HEK293 (cell line): Measurements from ENCODE around the gene TXNDC11.

Experiments
- CTCF ChIA-PET: fragments of 350-600 bp; formaldehyde crosslinking; extraction: SDS; loops from one replicate; lab custom pipeline; 2021; ENCODE audit warnings: antibody characterized with exemption; lab: Yijun Ruan, JAX
- POLR2A ChIA-PET: fragments of 300-600 bp; formaldehyde crosslinking; extraction: SDS; loops from one replicate; lab custom pipeline; 2020; ENCODE audit warnings: antibody characterized with exemption, inconsistent platforms; lab: Yijun Ruan, JAX
- H3K27ac ChIP-seq: fragments of 200-500 bp; sonication (Bioruptor generic); 2 replicates; pipeline ENCODE4 v1.5.1; 2014; ENCODE audit warnings: low read depth, low read length, control low read depth, inconsistent platforms; ENCODE audit errors: extremely low read depth
- H3K36me3 ChIP-seq, 2 experiments: fragments of 200-500 bp in 1 of 2; sonication (Bioruptor generic) in 1 of 2; 1 replicate in 1 of 2; 2 replicates in 1 of 2; pipeline ENCODE4 v1.5.1; 2014 to 2017; ENCODE audit warnings: inconsistent platforms in 2 of 2, low read length in 2 of 2; ENCODE audit not compliant: control insufficient read depth in 2 of 2, insufficient read depth in 1 of 2
- H3K4me1 ChIP-seq: fragments of 200-500 bp; sonication (Bioruptor generic); 2 replicates; pipeline ENCODE4 v1.5.1; 2014; ENCODE audit warnings: mild to moderate bottlenecking, low read length, inconsistent platforms; ENCODE audit not compliant: control insufficient read depth, insufficient read depth
- H3K4me3 ChIP-seq: 2 replicates; pipeline ENCODE4 v1.5.1; 2011; ENCODE audit warnings: low read depth, mild to moderate bottlenecking, control low read depth, low read length, moderate library complexity
- H3K9me3 ChIP-seq: fragments of 200-500 bp; sonication (Bioruptor generic); 2 replicates; pipeline ENCODE4 v1.5.1; 2014; ENCODE audit warnings: low read depth, low read length, inconsistent platforms; ENCODE audit not compliant: control insufficient read depth, insufficient read depth
- BCL11B ChIP-seq: fragments of 450-650 bp; formaldehyde crosslinking; IDR thresholded peaks from 2 replicates; pipeline ENCODE4 v1.5.1; 2016; ENCODE audit warnings: low read depth, missing biosample characterization, missing genetic modification characterization
- GLIS1 ChIP-seq: fragments of 450-650 bp; formaldehyde crosslinking; IDR thresholded peaks from 2 replicates; pipeline ENCODE4 v1.5.1; 2016; ENCODE audit warnings: missing biosample characterization, missing genetic modification characterization
- KLF9 ChIP-seq: fragments of 450-650 bp; formaldehyde crosslinking; IDR thresholded peaks from 2 replicates; pipeline ENCODE4 v1.5.1; 2016; ENCODE audit warnings: missing biosample characterization, missing genetic modification characterization, low read depth
- OSR2 ChIP-seq: fragments of 450-650 bp; formaldehyde crosslinking; IDR thresholded peaks from 2 replicates; pipeline ENCODE4 v1.5.1; 2016; ENCODE audit warnings: missing biosample characterization, missing genetic modification characterization
- SCRT1 ChIP-seq: fragments of 450-650 bp; formaldehyde crosslinking; IDR thresholded peaks from 2 replicates; pipeline ENCODE4 v1.5.1; 2016; ENCODE audit warnings: missing biosample characterization, missing genetic modification characterization, borderline replicate concordance
- SCRT2 ChIP-seq: fragments of 450-650 bp; formaldehyde crosslinking; IDR thresholded peaks from 2 replicates; pipeline ENCODE4 v1.5.1; 2016; ENCODE audit warnings: missing biosample characterization, missing genetic modification characterization
- ZNF394 ChIP-seq: fragments of 450-650 bp; formaldehyde crosslinking; IDR thresholded peaks from 2 replicates; pipeline ENCODE4 v1.5.1; 2016; ENCODE audit warnings: missing biosample characterization, missing genetic modification characterization, mild to moderate bottlenecking, moderate library complexity, borderline replicate concordance
- ZNF416 ChIP-seq: fragments of 450-650 bp; formaldehyde crosslinking; IDR thresholded peaks from 2 replicates; pipeline ENCODE4 v1.5.1; 2016; ENCODE audit warnings: missing biosample characterization, missing genetic modification characterization
- ZNF600 ChIP-seq: fragments of 450-650 bp; formaldehyde crosslinking; IDR thresholded peaks from 2 replicates; pipeline ENCODE4 v1.5.1; 2016; ENCODE audit warnings: missing biosample characterization, missing genetic modification characterization
- ZNF768 ChIP-seq: fragments of 450-650 bp; formaldehyde crosslinking; IDR thresholded peaks from 2 replicates; pipeline ENCODE4 v1.5.1; 2018; ENCODE audit warnings: missing biosample characterization, mild to moderate bottlenecking, missing genetic modification characterization
- TF ChIP-seq, protein P1 (sequence below): fragments of 450-650 bp; formaldehyde crosslinking; IDR thresholded peaks from 2 replicates; pipeline ENCODE4 v1.5.1; 2016; ENCODE audit warnings: missing biosample characterization, missing genetic modification characterization
- TF ChIP-seq, protein P2 (sequence below): sonication (generic); formaldehyde crosslinking; IDR thresholded peaks from 2 replicates; pipeline ENCODE4 v1.8.1; 2022; ENCODE audit warnings: mild to moderate bottlenecking, moderate library complexity, missing genetic modification reagents
- TF ChIP-seq, protein P3 (sequence below): fragments of 450-650 bp; formaldehyde crosslinking; IDR thresholded peaks from 2 replicates; pipeline ENCODE4 v1.5.1; 2016; ENCODE audit warnings: missing biosample characterization, missing genetic modification characterization
- TF ChIP-seq, protein P4 (sequence below): fragments of 450-650 bp; formaldehyde crosslinking; IDR thresholded peaks from 2 replicates; pipeline ENCODE4 v1.5.1; 2016; ENCODE audit warnings: missing biosample characterization, missing genetic modification characterization
- TF ChIP-seq, protein P5 (sequence below): fragments of 450-650 bp; formaldehyde crosslinking; IDR thresholded peaks from 2 replicates; pipeline ENCODE4 v1.5.1; 2016; ENCODE audit warnings: missing biosample characterization, missing genetic modification characterization

The TXNDC11 gene

DNA sequence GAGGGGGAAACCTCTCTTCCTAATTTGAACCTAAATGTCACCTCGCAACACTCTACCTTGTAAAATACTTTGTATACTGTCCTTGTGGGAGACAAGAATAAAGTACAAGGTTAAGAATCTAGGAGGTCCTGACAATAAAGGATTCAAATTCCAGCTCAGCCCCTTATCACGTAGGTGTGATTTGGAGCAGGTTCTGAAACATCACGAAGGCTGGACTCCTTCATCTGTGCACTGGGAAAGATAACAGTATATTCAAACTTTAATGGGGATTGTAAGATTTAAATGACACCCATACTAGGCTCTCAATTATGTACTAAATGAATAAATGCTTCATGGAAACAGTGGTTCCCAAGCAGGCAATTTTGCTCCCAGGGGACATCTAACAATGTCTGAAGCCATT lies 2.1 kb downstream of the TXNDC11 start:
- Histone ChIP-seq H3K36me3 (peaks cover 3 to 13% of the 10 kb centered on the region in 2 experiments; a peak in 2 of 3 replicates), H3K9me3 (no peaks in the 10 kb centered on the region), H3K27ac (no peak overlapping the region), H3K4me1 (peaks cover 9% of the 10 kb centered on the region), H3K4me3 (no peak overlapping the region)
- POLR2A ChIA-PET: interaction anchor here (0.6 kb wide), 1 partner anchor 81 kb away, joined by 4 read pairs; no protein-coding TSS in a partner anchor
- CTCF ChIA-PET: interaction anchor here (0.5 to 0.6 kb wide), 2 partner anchors 32 to 86 kb away, joined by 3 to 5 read pairs; no protein-coding TSS in a partner anchor
- no peak for TF ChIP-seq BCL11B (tag by site-specific recombination)
- TF ChIP-seq SCRT1 (tag by site-specific recombination): no peak
- TF ChIP-seq OSR2 (tag by site-specific recombination): peak; percentile 46; the same call in 1 of the 2 replicates
- peak; percentile 71; the same call in 1 of the 2 replicates for TF ChIP-seq ZNF600
- no peak for TF ChIP-seq ZNF394 (tag by site-specific recombination)
- TF ChIP-seq, protein P1, sequence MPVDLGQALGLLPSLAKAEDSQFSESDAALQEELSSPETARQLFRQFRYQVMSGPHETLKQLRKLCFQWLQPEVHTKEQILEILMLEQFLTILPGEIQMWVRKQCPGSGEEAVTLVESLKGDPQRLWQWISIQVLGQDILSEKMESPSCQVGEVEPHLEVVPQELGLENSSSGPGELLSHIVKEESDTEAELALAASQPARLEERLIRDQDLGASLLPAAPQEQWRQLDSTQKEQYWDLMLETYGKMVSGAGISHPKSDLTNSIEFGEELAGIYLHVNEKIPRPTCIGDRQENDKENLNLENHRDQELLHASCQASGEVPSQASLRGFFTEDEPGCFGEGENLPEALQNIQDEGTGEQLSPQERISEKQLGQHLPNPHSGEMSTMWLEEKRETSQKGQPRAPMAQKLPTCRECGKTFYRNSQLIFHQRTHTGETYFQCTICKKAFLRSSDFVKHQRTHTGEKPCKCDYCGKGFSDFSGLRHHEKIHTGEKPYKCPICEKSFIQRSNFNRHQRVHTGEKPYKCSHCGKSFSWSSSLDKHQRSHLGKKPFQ (tag by site-specific recombination): 0 out of 2 replicates have a peak, but pooled peaks have one; percentile 35
- peak; percentile 47; the same call in 1 of the 2 replicates for TF ChIP-seq GLIS1 (tag by site-specific recombination)
- TF ChIP-seq ZNF768: no peak
- TF ChIP-seq, protein P2, sequence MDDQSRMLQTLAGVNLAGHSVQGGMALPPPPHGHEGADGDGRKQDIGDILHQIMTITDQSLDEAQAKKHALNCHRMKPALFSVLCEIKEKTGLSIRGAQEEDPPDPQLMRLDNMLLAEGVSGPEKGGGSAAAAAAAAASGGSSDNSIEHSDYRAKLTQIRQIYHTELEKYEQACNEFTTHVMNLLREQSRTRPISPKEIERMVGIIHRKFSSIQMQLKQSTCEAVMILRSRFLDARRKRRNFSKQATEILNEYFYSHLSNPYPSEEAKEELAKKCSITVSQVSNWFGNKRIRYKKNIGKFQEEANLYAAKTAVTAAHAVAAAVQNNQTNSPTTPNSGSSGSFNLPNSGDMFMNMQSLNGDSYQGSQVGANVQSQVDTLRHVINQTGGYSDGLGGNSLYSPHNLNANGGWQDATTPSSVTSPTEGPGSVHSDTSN: no peak

DNA sequence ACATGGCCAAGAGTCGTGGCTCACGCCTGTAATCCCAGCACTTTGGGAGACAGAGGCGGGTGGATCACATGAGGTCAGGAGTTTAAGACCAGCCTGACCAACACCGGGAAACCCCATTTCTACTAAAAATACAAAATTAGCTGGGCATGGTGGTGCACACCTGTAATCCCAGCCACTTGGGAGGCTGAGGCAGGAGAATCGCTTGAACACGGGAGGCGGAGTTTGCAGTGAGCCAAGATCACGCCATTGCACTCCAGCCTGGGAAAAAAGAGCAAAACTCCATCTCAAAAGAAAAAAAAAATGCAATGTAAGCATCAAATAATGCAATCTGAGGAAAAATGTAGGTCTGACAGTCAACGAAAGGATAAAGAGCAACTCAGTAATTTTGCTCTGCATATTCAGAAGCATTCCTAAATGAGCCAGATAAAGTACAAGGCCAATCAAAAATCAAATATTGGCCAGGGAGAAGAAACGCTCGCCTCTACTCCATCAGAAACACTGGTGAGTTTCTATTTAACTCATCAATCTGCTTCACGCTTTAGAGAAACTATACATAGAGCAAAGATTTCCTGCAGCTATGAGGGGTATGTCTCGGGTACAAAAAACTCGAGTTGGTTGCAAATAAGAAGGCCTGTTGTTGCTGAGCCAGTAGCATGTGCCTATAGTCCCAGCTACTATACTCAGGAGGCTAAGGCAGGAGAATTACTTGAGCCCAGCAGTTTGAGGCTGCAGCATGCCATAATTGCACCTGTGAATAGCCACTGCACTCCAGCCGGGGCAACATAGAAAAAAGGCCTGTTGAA lies 3.7 kb downstream of the TXNDC11 start:
- Histone ChIP-seq H3K4me1 (peaks cover 9% of the 10 kb centered on the region), H3K36me3 (peaks cover 5 to 27% of the 10 kb centered on the region in 2 experiments; a peak in 2 of 3 replicates), H3K9me3 (no peaks in the 10 kb centered on the region), H3K27ac (no peak overlapping the region), H3K4me3 (no peak overlapping the region)
- ChIA-PET POLR2A (no interaction called here), CTCF (interaction anchor here (0.7 to 0.9 kb wide), 3 partner anchors 271 to 343 kb away, joined by 3 read pairs; no protein-coding TSS in a partner anchor)
- TF ChIP-seq, protein P3, sequence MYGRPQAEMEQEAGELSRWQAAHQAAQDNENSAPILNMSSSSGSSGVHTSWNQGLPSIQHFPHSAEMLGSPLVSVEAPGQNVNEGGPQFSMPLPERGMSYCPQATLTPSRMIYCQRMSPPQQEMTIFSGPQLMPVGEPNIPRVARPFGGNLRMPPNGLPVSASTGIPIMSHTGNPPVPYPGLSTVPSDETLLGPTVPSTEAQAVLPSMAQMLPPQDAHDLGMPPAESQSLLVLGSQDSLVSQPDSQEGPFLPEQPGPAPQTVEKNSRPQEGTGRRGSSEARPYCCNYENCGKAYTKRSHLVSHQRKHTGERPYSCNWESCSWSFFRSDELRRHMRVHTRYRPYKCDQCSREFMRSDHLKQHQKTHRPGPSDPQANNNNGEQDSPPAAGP (tag by site-specific recombination): no peak
- TF ChIP-seq KLF9 (tag by site-specific recombination) (no peak), SCRT2 (no peak)

DNA sequence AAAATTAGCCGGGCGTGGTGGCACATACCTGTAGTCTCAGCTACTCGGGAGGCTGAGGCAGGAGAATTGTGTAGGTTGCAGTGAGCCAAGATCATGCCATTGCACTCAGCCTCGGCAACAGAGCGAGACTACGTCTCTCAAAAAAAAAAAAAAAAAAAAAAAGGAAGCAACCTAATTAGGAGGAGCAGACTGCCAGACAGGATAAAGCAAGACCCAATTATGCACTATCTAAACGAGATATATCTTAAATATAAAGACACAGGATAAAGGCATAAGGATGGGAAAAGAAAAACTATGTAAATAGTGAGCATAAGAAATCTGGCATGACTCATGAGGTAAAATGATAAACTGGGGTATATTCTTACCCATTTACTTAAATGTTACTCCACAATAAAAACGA lies 4.9 kb downstream of the TXNDC11 start:
- Histone ChIP-seq H3K4me3 (no peak overlapping the region), H3K4me1 (peaks cover 9% of the 10 kb centered on the region), H3K27ac (no peak overlapping the region), H3K9me3 (no peaks in the 10 kb centered on the region), H3K36me3 (peaks cover 16 to 34% of the 10 kb centered on the region in 2 experiments)
- CTCF ChIA-PET: interaction anchor here (0.9 kb wide), 1 partner anchor 60 kb away, joined by 5 read pairs; the partner anchor contains the start of gene ZC3H7A
- POLR2A ChIA-PET: no interaction called here
- TF ChIP-seq, protein P4, sequence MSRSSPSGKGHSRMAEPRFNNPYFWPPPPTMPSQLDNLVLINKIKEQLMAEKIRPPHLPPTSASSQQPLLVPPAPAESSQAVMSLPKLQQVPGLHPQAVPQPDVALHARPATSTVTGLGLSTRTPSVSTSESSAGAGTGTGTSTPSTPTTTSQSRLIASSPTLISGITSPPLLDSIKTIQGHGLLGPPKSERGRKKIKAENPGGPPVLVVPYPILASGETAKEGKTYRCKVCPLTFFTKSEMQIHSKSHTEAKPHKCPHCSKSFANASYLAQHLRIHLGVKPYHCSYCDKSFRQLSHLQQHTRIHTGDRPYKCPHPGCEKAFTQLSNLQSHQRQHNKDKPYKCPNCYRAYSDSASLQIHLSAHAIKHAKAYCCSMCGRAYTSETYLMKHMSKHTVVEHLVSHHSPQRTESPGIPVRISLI: 0 out of 2 replicates have a peak, but pooled peaks have one; percentile 29
- TF ChIP-seq, protein P5, sequence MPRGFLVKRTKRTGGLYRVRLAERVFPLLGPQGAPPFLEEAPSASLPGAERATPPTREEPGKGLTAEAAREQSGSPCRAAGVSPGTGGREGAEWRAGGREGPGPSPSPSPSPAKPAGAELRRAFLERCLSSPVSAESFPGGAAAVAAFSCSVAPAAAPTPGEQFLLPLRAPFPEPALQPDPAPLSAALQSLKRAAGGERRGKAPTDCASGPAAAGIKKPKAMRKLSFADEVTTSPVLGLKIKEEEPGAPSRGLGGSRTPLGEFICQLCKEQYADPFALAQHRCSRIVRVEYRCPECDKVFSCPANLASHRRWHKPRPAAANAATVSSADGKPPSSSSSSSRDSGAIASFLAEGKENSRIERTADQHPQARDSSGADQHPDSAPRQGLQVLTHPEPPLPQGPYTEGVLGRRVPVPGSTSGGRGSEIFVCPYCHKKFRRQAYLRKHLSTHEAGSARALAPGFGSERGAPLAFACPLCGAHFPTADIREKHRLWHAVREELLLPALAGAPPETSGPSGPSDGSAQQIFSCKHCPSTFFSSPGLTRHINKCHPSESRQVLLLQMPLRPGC (tag by site-specific recombination): 0 out of 2 replicates have a peak, but pooled peaks have one; percentile 34
- no peak for TF ChIP-seq ZNF416 (tag by site-specific recombination)
